Transverse colon (tissue), 4 donors: ENCODE results near the gene VIP.

Experiments used
- CTCF ChIP-seq, 5 experiments: fragments of 200-600 bp in 3 of 5; fragments of 450-650 bp in 2 of 5; sonication (generic) in 3 of 5; IDR thresholded peaks; 1 replicate in 2 of 5; 2 replicates in 3 of 5; pipeline ENCODE4 v1.5.1; 2016 to 2017; ENCODE audit warnings: antibody characterized with exemption in 5 of 5, inconsistent platforms in 3 of 5, mild to moderate bottlenecking in 2 of 5, moderate library complexity in 1 of 5
- EP300 ChIP-seq: sonication (generic); formaldehyde crosslinking; IDR thresholded peaks from one replicate; pipeline ENCODE4 v1.6.1; 2017; ENCODE audit warnings: antibody characterized with exemption, low read depth
- POLR2AphosphoS5 ChIP-seq, 3 donors: sonication (generic); formaldehyde crosslinking; IDR thresholded peaks; one replicate each; pipeline ENCODE4 v1.6.1; 2016; ENCODE audit warnings: antibody characterized with exemption in 3 of 3

- TF ChIP-seq CTCF (IDR thresholded peaks at IDR 0.05) (no peak), EP300 (no peak), POLR2AphosphoS5 (IDR thresholded peaks at IDR 0.05) (no peak)
Observed at GRCh38 chr6:152701863-152702401, 48.7 kb upstream of the VIP start.
